HG02884 (cell line): ENCODE data around the gene MBLAC1.
A peak's percentile ranks its signal among the peaks of the same experiment; 100 is the strongest.

Experiments
- ATAC-seq: cut with Tn5 transposase; IDR thresholded peaks from one replicate; pipeline ENCODE4 v1.9.1; 2021; ENCODE audit warnings: mild to moderate bottlenecking, moderate library complexity; ENCODE audit not compliant: unreplicated experiment

Gene MBLAC1, protein sequence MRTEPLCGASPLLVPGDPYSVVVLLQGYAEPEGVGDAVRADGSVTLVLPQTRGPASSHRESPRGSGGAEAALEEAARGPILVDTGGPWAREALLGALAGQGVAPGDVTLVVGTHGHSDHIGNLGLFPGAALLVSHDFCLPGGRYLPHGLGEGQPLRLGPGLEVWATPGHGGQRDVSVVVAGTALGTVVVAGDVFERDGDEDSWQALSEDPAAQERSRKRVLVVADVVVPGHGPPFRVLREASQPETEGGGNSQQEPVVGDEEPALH

DNA sequence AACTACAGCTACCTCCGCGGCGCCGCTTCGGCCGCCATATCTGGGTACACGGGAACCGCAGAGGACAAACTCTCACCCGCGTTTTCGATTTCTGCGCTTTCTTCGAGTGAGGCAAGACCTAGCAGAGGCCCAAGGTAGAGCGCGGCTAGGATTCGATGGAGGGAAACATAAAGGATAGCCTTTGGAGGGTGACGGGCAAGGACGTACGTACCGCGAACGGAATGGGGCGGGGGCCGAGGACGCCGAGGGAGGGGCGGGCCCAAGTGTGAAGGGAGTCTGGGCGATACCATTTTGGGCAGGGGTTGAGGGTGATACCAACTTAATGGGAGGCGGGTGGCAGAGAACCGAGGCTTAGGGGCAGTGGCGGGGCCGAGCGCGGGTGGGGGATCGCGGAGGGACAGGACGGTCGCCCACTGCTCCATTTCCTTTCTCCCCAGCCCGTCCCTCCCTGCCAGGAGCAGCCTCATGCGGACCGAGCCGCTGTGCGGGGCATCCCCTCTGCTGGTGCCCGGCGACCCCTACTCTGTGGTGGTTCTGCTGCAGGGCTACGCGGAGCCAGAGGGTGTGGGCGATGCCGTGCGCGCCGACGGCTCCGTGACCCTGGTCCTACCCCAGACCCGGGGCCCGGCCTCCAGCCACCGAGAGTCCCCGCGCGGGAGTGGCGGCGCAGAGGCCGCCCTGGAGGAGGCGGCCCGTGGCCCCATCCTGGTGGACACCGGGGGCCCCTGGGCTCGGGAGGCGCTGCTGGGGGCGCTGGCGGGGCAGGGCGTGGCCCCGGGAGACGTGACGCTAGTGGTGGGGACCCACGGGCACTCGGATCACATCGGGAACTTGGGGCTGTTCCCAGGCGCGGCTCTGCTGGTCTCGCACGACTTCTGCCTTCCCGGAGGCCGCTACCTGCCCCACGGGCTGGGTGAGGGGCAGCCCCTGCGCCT lies at the start of gene MBLAC1:
TSS of gene MBLAC1 (plus strand) at position 37 of the 935 bp plus-strand sequence. CDS start at position 466, 429 bp downstream.
- peak; percentile 44 for ATAC-seq

DNA sequence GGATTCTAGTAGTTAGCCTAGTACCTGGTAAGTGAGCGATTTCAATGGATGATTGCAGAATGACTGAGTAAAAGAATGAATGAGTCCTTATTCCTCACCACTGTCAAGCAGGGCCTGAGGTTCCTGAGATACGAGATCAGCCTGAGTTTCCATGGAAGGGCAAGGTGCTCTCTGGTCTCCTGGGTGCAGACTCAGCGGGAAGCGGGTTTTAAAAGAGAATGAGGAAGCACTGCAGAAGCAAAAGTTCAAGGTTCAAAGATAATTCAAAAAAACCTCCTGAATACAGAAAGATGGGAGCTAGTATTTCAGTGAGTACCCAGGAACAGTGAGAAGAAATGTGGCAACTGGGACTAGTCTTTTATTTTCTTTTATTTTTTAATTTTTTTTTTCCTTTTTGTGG lies 49.6 kb upstream of the MBLAC1 start:
- ATAC-seq: no peak

DNA sequence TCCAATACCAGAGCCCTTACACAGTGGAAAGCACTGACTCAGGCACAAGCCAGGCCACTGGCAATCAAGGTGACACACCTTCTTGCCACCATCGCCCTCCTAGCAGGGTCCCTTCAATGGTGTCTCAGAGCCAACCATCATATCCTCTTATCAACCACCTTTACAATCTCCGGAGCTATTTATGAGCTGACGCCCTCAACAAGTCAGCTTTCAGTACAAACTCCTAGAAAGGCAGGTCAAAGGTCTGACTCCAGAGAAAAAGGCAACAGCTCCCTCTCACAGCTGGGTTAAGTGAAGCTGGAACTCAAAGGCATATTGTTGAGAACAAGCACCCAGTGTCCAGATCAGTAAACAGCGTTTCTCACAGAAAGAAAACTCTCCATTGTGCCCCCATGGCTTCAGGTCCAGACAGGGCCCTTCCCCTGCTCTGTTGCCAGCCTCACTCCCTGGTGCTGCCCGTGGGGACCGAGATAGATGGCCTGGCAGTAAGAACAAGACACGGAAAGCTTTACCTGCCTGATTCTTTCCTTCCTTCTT lies 47.7 kb upstream of the MBLAC1 start:
- ATAC-seq: no peak

DNA sequence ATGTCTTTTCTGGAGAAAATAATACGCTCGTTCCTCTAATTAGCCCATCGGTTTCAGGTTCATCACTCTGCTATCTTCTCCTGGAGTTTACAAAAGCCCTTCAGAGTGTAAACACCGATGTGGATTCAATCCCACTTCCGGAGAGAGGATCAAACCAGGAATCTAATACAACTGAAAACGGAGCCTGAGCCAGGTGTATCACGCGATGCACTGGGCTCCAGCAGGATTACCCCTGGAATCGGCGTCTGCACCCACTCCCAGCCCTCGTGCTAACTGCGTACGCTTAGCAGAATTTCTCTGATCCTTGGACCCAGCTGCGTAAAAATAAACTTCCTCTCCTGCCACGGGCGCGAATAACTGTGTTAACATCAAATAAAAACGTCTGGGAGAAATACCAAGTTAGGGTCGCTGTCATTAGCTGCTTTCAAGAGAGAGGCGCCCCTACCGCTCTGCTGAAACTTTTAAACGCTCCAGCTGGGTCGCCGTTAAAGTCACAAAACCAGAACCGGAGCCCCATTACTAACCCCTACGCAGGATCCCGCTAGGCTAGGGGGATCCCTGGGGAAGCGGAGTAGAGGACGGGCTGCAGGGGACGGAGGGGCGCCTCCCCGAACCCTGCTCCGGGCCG lies 45.7 kb upstream of the MBLAC1 start:
- ATAC-seq: no peak

DNA sequence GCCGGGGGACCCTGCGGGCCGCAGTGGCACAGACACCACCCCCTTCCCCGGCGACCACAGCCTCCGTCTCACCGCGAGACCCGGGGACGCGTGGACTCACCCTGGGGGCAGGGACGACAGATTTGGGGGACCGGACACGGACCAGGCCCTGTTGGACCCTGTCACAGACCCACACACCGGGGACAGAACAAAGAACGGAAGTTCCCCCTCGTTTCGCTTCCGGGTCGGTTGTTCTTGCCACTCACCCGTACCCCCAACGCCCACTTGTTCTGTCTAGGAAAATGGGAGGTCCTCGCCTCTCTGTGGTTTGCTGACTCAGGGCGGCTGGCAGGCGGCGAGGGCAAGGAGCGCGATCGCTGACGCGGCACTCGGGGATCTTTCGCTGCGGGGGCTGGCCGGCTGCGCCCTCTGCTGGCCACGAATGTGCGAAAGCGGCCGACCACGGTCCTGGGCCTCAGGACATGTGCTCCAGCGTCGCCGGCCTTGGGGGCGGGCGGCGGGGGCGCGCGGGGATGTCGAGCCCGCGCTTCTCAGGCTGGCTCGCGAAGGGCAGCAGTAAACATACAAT lies 45.1 kb upstream of the MBLAC1 start, which contains the start of gene ZNF3:
TSS of gene ZNF3 (minus strand) at position 189 of the 568 bp plus-strand sequence. CDS start 4,366 bp downstream, outside the sequence.
- peak; percentile 84 for ATAC-seq

DNA sequence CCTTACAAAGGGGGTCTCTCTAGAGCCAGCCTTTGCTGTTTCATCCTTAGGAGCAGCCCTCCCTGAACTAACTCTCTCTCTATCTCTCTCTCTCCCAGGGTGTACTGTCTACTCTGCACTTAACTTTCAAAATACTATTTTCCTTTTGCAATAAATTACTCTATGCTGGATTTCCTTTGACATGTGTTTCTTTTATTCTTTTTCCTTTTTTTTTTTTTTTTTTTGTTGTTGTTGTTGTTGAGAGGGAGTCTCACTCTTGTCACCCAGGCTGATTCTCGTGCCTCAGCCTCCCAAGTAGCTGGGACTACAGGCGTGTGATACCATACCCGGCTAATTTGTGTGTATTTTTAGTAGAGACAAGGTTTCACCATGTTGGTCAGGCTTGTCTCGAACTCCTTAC lies 43.8 kb upstream of the MBLAC1 start:
- ATAC-seq: no peak

DNA sequence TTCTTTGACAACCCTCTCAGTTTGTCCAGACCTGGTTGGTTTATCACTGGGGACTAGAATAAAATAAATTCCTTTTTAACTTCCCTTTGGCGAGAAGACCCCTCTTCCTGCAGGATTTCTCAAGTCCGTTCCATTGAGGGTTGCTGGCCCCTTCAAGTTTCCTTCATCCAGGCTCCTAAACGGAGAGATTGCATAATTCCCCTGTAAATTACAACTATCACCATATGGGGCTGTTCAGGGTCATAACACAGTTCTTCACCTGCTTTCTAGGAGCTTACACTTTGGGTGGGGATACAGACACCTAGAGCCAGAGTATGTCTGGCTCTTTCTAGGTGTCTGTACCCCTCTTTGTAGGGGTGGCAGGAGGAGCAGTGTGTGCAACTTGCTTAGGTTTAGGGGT lies 41.3 kb upstream of the MBLAC1 start:
- no peak for ATAC-seq

DNA sequence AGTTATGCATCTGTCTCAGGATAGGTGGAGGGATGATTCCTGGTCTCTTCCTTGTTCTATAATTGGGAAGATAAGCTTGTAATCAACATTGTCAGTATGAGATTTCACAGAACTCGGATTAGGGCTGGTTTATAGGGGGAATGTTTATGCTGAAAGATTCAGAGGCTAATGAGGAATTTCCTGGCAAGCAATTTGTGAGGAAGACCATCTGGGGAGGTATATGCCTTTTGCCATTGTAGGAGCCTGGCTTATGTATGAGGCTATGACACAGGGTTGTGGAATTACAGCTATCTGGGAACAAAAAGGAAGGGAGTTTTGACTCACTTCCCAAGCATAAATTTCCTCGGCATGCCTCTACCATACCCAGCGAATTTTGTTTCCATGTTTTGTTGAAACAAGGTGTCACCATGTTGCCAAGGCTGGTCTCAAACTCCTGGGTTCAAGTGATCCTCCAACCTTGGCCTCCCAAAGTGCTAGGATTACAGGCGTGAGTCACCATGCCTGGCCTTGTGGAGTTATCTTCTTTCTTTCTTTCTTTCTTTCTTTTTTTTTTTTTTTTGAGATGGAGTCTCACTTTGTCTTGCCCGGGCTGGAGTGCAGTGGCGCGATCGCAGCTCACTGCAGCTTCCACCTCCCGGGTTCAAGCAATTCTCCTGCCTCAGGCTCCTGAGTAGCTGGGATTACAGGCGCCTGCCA lies 39.6 kb upstream of the MBLAC1 start:
- ATAC-seq: no peak

DNA sequence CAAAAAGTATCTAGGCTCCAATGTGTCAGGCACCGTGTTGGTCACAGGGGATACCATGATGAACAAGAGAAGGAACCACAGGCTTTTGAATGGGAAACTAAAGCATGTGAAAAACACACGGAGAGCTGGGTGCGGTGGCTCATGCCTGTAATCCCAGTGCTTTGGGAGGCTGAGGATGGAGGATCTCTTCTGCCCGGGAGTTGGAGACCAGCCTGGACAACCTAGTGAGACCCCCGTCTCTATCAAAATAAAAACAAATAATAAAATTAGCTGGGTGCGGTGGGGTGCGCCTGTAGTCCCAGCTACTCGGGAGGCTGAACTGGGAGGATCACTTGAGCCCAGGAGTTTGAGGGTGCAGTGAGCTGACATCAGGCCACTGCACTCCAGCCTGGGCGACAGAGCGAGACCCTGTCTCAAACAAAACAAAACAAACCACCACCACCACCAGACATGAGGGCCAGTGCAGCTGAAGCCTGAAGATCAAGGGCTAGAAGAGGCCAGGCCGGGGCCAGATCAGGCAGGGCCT lies 38.6 kb upstream of the MBLAC1 start:
- ATAC-seq: no peak

DNA sequence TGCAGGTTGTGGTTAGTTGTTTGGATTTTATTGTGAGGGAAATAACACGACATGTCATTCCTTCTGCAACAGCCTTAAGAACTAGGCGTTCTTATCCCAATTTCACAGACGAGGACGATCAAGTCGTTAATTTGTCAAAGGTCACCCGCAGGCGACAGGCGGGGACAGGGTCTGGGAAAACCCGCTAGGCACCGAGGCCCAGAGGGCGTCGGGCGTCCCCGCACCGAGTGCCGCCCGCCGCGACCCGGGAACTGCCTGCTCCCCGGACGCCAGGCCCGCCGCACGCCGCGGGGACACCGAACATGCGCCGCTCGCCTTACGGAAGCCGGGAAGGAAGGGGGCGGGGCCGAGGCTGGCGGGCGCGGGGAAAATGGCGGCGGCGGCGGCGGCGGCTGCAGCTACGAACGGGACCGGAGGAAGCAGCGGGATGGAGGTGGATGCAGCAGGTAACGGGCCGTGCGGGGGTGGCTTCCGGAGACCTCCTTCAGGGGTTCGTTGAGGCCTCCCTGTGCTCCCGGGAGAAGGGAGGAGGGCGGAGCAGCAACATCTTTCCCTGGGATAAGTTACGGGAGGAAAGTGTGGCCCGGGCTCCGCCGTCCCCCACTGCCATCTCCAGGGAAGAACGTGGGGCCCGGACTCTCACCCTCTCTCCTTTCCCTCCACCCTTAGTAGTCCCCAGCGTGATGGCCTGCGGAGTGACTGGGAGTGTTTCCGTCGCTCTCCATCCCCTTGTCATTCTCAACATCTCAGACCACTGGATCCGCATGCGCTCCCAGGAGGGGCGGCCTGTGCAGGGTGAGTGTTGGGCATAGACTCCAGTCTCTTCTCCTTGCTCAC lies 37.9 kb upstream of the MBLAC1 start, which contains the start of gene COPS6:
TSS of gene COPS6 (plus strand) at position 349 of the 837 bp plus-strand sequence. CDS start at position 371, 22 bp downstream.
- peak; percentile 50 for ATAC-seq

DNA sequence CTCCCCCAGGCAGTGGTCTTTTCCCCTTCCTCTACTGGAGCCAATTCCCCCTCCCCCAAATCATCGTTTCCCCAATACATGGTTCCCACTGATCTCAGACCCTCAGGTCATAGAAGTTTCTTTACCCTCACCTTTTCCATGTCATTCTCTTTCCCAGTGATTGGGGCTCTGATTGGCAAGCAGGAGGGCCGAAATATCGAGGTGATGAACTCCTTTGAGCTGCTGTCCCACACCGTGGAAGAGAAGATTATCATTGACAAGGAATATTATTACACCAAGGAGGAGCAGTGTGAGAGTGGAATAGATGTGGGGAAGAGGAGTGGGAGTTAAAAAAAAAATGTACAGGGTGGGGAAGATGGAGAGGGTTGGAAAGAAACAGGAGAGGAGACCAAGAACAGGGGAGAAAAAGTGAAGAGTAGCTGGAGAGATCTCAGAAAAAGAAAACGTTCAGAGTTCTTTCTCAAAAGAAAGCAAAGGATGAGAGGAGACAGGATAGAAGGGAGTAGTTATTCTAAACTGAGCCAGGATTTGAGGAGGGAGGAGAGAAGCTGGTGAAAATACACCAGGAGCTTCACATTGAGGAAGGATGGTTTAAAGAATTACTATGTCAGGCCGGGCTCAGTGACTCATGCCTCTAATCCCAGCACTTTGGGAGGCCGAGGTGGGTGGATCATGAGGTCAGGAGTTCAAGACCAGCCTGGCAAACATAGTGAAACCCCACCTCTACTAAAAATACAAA lies 37.1 kb upstream of the MBLAC1 start:
- no peak for ATAC-seq

DNA sequence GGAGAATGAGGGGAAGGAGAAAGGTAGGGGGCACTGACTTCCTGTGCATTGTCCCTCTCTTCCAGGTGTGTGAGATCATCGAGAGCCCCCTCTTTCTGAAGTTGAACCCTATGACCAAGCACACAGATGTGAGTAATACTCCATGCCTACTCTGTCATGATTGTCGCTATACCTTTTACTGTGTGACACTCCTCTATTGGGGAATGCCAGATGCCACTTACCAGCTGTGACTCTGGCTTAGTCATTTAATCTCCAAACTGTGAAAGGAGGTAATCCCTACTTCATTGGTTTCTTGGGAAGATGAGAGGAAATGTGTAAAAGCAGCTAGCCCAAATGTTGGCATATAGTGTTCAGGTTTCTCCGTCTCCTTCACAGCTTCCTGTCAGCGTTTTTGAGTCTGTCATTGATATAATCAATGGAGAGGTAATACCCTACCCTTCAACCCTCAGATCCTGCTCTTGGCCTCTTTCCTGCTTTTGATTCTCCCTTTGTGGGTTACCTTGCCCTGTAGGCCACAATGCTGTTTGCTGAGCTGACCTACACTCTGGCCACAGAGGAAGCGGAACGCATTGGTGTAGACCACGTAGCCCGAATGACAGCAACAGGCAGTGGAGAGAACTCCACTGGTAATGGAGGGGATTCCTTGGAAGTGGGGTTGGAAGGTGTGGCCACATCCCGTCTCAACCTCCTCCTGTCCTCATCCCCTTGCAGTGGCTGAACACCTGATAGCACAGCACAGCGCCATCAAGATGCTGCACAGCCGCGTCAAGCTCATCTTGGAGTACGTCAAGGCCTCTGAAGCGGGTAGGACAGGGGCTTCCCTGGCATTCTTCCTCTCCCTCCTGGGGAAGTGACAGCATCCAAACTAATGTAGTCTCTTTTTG lies 36.0 kb upstream of the MBLAC1 start:
- no peak for ATAC-seq

DNA sequence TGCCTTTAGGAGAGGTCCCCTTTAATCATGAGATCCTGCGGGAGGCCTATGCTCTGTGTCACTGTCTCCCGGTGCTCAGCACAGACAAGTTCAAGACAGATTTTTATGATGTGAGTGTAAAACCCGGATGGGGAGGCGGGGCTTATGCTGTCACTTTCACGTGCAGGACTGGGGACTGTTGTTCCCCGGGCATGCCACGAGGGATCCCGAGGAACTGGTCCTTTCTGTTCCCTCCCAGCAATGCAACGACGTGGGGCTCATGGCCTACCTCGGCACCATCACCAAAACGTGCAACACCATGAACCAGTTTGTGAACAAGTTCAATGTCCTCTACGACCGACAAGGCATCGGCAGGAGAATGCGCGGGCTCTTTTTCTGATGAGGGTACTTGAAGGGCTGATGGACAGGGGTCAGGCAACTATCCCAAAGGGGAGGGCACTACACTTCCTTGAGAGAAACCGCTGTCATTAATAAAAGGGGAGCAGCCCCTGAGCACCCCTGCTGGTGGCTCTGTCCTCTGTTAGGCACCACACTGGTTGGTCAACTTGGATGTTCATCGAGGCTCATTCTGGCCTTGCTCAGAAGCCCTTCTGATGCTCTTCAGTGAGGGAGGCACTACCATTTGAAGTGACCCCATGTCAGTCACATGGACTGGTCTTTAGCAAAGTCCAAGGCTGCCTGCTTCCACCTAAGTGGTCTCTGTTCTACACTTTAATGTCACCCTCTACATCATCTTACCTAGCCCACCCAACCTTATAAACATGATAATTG lies 35.2 kb upstream of the MBLAC1 start:
- no peak for ATAC-seq

DNA sequence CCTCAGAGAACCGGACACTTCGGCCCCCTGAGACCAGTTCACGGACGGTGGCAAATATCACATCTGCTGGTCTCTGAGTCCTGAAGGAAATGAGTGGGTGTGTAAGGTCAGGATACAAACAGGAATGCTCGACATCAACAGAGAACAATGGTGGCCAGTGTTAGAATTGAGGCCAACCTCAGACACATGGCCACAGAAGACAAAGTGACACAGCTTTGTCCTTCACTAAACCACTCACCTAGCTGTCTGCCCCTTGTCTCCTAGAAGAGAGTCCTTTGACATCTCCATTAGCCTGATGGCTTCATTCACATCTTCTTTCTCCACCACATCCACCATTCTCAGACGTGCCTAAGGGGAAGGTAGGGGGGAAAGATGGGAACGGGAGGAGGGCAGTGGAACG lies 33.7 kb upstream of the MBLAC1 start:
- no peak for ATAC-seq

DNA sequence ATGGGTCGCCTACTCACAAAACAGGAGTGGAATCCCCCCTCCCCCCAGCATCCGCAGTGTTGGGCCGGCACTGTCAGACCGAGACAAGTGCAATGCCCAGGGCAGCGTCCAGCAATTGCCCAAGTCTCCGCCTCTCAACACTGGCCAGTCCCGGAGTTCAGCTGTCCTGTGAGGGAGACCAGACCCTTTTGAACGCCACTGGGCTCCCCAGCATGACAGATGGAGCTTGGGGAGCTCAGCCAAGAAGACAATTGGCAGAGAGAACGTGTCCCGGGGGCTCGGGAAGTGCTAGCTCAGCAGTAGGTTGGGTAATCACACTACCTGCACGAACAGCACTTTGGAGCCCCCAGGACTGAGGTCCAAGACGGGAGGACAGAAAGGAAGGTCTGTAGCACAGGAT lies 33.3 kb upstream of the MBLAC1 start:
- ATAC-seq: no peak

DNA sequence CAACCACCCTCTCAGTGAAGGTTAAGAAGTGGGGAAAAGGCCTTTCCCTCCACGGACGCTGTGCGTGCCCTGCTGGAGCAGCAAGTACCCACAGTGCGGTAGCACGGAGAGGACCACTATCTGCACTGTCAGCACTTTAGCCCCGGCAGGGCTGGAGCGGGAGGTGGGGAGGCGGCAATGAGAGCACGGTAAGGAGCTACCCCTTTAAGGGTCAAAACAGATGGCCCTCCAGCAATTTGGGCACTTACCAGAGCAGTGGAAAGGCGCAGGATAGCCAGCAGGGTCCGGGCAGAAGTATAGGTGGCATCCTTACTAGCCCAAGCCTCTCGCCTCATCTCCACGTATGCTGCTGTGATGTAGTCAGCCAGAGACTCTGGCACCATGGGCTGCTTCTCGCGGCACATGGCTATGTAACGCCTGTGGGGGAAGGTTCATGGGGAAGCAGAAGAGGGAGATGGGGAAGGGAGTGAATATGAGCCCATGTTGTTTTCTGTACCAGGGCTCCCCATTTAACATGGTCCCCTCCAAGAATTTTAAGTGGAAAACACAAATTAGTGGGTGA lies 32.8 kb upstream of the MBLAC1 start:
- no peak for ATAC-seq
